Testis (tissue), 3 donors: ENCODE data around the gene ANKH. TPM values are rescaled to one million over a fixed set of nuclear protein-coding genes. Genes with fewer than 3 reads are reported as not detected.

Source experiments
- DNase-seq: peaks from one replicate; pipeline ENCODE4 v3.0.0-alpha.2; 2019
- H3K27ac ChIP-seq, 2 donors: fragments of 200-600 bp; sonication (generic); one replicate each; pipeline ENCODE4 v1.5.1; 2019
- H3K27me3 ChIP-seq: fragments of 200-600 bp; sonication (generic); one replicate; pipeline ENCODE4 v1.5.1; 2019
- H3K36me3 ChIP-seq: fragments of 200-600 bp; sonication (generic); one replicate; pipeline ENCODE4 v1.5.1; 2017; ENCODE audit warnings: low read depth; ENCODE audit errors: missing control alignments
- H3K4me1 ChIP-seq: fragments of 200-600 bp; sonication (generic); one replicate; pipeline ENCODE4 v1.5.1; 2019
- H3K4me3 ChIP-seq, 2 donors: fragments of 200-600 bp; sonication (generic); one replicate each; pipeline ENCODE4 v1.5.1; 2017 to 2019
- H3K9me3 ChIP-seq: fragments of 200-600 bp; sonication (generic); one replicate; pipeline ENCODE4 v1.5.1; 2017
- CTCF ChIP-seq, 3 experiments: fragments of 450-650 bp in 2 of 3; fragments of 200-600 bp in 1 of 3; sonication (generic) in 1 of 3; IDR thresholded peaks; one replicate each; pipeline ENCODE4 v1.5.1; 2016 to 2019; ENCODE audit warnings: antibody characterized with exemption in 3 of 3, mild to moderate bottlenecking in 2 of 3, moderate library complexity in 1 of 3
- POLR2A ChIP-seq: fragments of 450-650 bp; IDR thresholded peaks from one replicate; pipeline ENCODE4 v1.6.1; 2017; ENCODE audit warnings: antibody characterized with exemption, mild to moderate bottlenecking, moderate library complexity
- WGBS, 2 donors: methylation state at CpG; one replicate each; pipeline ENCODE4 v1.1.5; 2018; 5-methylcytosine and 5-hydroxymethylcytosine counted together
- intact Hi-C: fragments of 100-400 bp; cut with DNase I; formaldehyde crosslinking; loops from one replicate; pipeline ENCODE4 v1.15.1; 2023; ENCODE audit warnings: low total_unique reads
- polyA plus RNA-seq: library from polyadenylated mRNA; stranded (reverse); fragments of 350-450 nt; fragmentation: Illumina TruSeq; extraction: RNeasy Lipid Tissue Mini Kit (QIAGEN cat#74804); gene quantifications from one replicate; pipeline ENCODE4 v1.2.3, GENCODE V29; 2014; ENCODE audit warnings: low read depth, low replicate concordance; ENCODE audit not compliant: insufficient read depth
- total RNA-seq, 2 donors: library from RNA; depleted of rRNA; stranded (reverse); fragments of >200 nt; gene quantifications; one replicate each; pipeline ENCODE4 v1.2.3, GENCODE V29; 2016

ANKH gene
- total and polyA plus RNA-seq, 3 donors from 2014 or later, result 14.3 to 16.2 (median 15.8) TPM

- H3K27ac ChIP-seq, result no peak overlapping the region
- DNase-seq, result no peak
- H3K4me1 ChIP-seq, result peaks cover 9% of the 10 kb centered on the region
- no peak for TF ChIP-seq CTCF (IDR thresholded peaks at IDR 0.05)
- TF ChIP-seq POLR2A, result no peak
- no peaks in the 10 kb centered on the region for H3K27me3 ChIP-seq
- no peaks in the 10 kb centered on the region for H3K36me3 ChIP-seq
- WGBS, 2 donors, result 92 to 94% methylated on average over 7 to 13 of the region's 13 CpGs
- no peak overlapping the region for H3K4me3 ChIP-seq
- no peaks in the 10 kb centered on the region for H3K9me3 ChIP-seq
- intact Hi-C loops, result loop anchor here (5.0 kb wide), 1 partner anchor 272 kb away; no protein-coding TSS in a partner anchor
Measured at GRCh38 chr5:14730466-14730865, 141.1 kb downstream of the ANKH start.

GRCh38 chr5:14729448-14730385, 141.9 kb downstream of the ANKH start:
- intact Hi-C loops, result loop anchor here (5.0 kb wide), 1 partner anchor 273 kb away; no protein-coding TSS in a partner anchor
- Histone ChIP-seq H3K27ac (no peak overlapping the region), H3K9me3 (no peaks in the 10 kb centered on the region), H3K27me3 (no peaks in the 10 kb centered on the region), H3K4me3 (no peak overlapping the region), H3K36me3 (no peaks in the 10 kb centered on the region), H3K4me1 (peaks cover 9% of the 10 kb centered on the region)
- TF ChIP-seq CTCF (IDR thresholded peaks at IDR 0.05), result no peak
- TF ChIP-seq POLR2A, result no peak
- no peak for DNase-seq
- WGBS, 2 donors, result 93 to 95% methylated on average over 18 of the region's 18 CpGs

GRCh38 chr5:14728459-14728938, 143.1 kb downstream of the ANKH start:
- H3K27me3 ChIP-seq, result no peaks in the 10 kb centered on the region
- DNase-seq, result no peak
- no peaks in the 10 kb centered on the region for H3K36me3 ChIP-seq
- intact Hi-C loops, result no loop called here
- H3K4me1 ChIP-seq, result peaks cover 9% of the 10 kb centered on the region
- no peak overlapping the region for H3K27ac ChIP-seq
- no peaks in the 10 kb centered on the region for H3K9me3 ChIP-seq
- H3K4me3 ChIP-seq, result no peak overlapping the region
- TF ChIP-seq POLR2A (no peak), CTCF (IDR thresholded peaks at IDR 0.05) (no peak)
- WGBS, 2 donors, result 79 to 85% methylated on average over 15 of the region's 15 CpGs

- Histone ChIP-seq H3K36me3 (no peaks in the 10 kb centered on the region), H3K9me3 (no peaks in the 10 kb centered on the region), H3K27me3 (no peaks in the 10 kb centered on the region), H3K4me3 (no peak overlapping the region), H3K27ac (no peak overlapping the region), H3K4me1 (peaks cover 9% of the 10 kb centered on the region)
- no peak for DNase-seq
- TF ChIP-seq POLR2A (no peak), CTCF (IDR thresholded peaks at IDR 0.05) (no peak)
- intact Hi-C loops, result no loop called here
- WGBS, 2 donors, result 81 to 84% methylated on average over 7 of the region's 7 CpGs
Measured at GRCh38 chr5:14727928-14728458, 143.6 kb downstream of the ANKH start.
